H1 (cell line): ENCODE results near the gene GPR176. TPM values are rescaled to one million over a fixed set of nuclear protein-coding genes. Genes with fewer than 3 reads are reported as not detected.

Experiments used
- CTCF ChIA-PET: fragments of 300-600 bp; sonication (Branson Sonifier 250); formaldehyde crosslinking; loops from one replicate; lab custom pipeline; 2021; ENCODE audit not compliant: partially characterized antibody; lab: Charles Lee
- POLR2A ChIA-PET: fragments of 300-600 bp; sonication (Branson Sonifier 250); formaldehyde crosslinking; loops from one replicate; lab custom pipeline; 2021; ENCODE audit warnings: inconsistent platforms; ENCODE audit not compliant: partially characterized antibody; lab: Charles Lee
- DNase-seq, 2 experiments: peaks; one replicate each; pipeline versions ENCODE4 v3.0.0 to v3.0.0-alpha.2; 2010 to 2022; ENCODE audit warnings: low spot score in 2 of 2, low read depth in 1 of 2, mixed read lengths in 1 of 2
- FAIRE-seq: peaks from 2 replicates; lab custom pipeline; 2011; peaks lifted over from hg19 to GRCh38; lab: Jason Lieb, UNC
- H2AFZ ChIP-seq: 2 replicates; pipeline ENCODE4 v1.8.1; 2012; ENCODE audit warnings: low read length, inconsistent platforms
- H2AK5ac ChIP-seq: 2 replicates; pipeline ENCODE4 v1.6.1; 2013; ENCODE audit warnings: low read depth, low read length
- H2BK120ac ChIP-seq: replicated peaks from 2 replicates; pipeline ENCODE3; 2013; ENCODE audit warnings: low read depth, low read length, inconsistent platforms
- H2BK12ac ChIP-seq: 2 replicates; pipeline ENCODE4 v1.6.1; 2013; ENCODE audit warnings: low read depth, low read length
- H2BK15ac ChIP-seq: 2 replicates; pipeline ENCODE4 v1.6.1; 2013; ENCODE audit warnings: low read length
- H2BK20ac ChIP-seq: 2 replicates; pipeline ENCODE4 v1.6.1; 2013; ENCODE audit warnings: low read length
- H2BK5ac ChIP-seq: 2 replicates; pipeline ENCODE4 v1.6.1; 2013; ENCODE audit warnings: low read depth, low read length
- H3K14ac ChIP-seq: 2 replicates; pipeline ENCODE4 v1.6.1; 2013; ENCODE audit warnings: inconsistent platforms; ENCODE audit not compliant: insufficient read length
- H3K18ac ChIP-seq: 2 replicates; pipeline ENCODE4 v1.6.1; 2013; ENCODE audit warnings: low read length; ENCODE audit errors: extremely low read depth
- H3K23ac ChIP-seq: 2 replicates; pipeline ENCODE4 v1.6.1; 2013; ENCODE audit warnings: inconsistent platforms; ENCODE audit not compliant: insufficient read length
- H3K23me2 ChIP-seq: 2 replicates; pipeline ENCODE4 v1.6.1; 2013; ENCODE audit warnings: low read depth, low read length
- H3K27ac ChIP-seq: 2 replicates; pipeline ENCODE4 v1.6.1; 2011; ENCODE audit warnings: low read depth, low read length, inconsistent platforms
- H3K27me3 ChIP-seq, 4 experiments: replicated peaks in 1 of 4; 1 replicate in 1 of 4; 2 replicates in 3 of 4; pipeline versions ENCODE4 v1.6.1 to v1.8.1; 2011 to 2013; ENCODE audit warnings: low read length in 3 of 4, mild to moderate bottlenecking in 3 of 4, inconsistent platforms in 2 of 4, mixed read lengths in 2 of 4, moderate library complexity in 1 of 4; ENCODE audit not compliant: control insufficient read depth in 3 of 4, insufficient read depth in 3 of 4; ENCODE audit errors: extremely low read depth in 1 of 4
- H3K36me3 ChIP-seq, 4 experiments: 2 replicates each; pipeline versions ENCODE4 v1.6.1 to v1.8.1; 2011 to 2013; ENCODE audit warnings: mild to moderate bottlenecking in 4 of 4, low read length in 3 of 4, moderate library complexity in 2 of 4, control low read depth in 1 of 4, inconsistent platforms in 1 of 4; ENCODE audit not compliant: insufficient read depth in 4 of 4, control insufficient read depth in 2 of 4
- H3K4ac ChIP-seq: replicated peaks from 2 replicates; pipeline ENCODE3; 2013; ENCODE audit warnings: low read length, low read depth, mixed read lengths, inconsistent platforms; ENCODE audit not compliant: insufficient read length
- H3K4me1 ChIP-seq, 4 experiments: replicated peaks in 1 of 4; 1 replicate in 1 of 4; 2 replicates in 3 of 4; pipeline versions ENCODE4 v1.6.1 to v1.8.1; 2011 to 2013; ENCODE audit warnings: low read length in 3 of 4, inconsistent platforms in 2 of 4, mixed read lengths in 1 of 4; ENCODE audit not compliant: insufficient read depth in 4 of 4, control insufficient read depth in 3 of 4
- H3K4me2 ChIP-seq, 2 experiments: 2 replicates each; pipeline versions ENCODE4 v1.6.1 to v1.8.1; 2011 to 2013; ENCODE audit warnings: low read depth in 2 of 2, low read length in 2 of 2, control low read depth in 1 of 2, inconsistent platforms in 1 of 2, mild to moderate bottlenecking in 1 of 2; ENCODE audit not compliant: insufficient read depth in 1 of 2
- H3K4me3 ChIP-seq, 4 experiments: fragments of 200-600, 300-600 bp in 1 of 4; sonication (generic), shearing (Covaris generic), sonication (Bioruptor Twin) in 1 of 4; 2 replicates each; pipeline versions ENCODE4 v1.5.1 to v1.8.1; 2011 to 2016; ENCODE audit warnings: low read length in 4 of 4, low read depth in 3 of 4, control low read depth in 2 of 4, inconsistent platforms in 2 of 4, mild to moderate bottlenecking in 2 of 4, mixed read lengths in 1 of 4, moderate library complexity in 1 of 4; ENCODE audit not compliant: insufficient read depth in 2 of 4; ENCODE audit errors: extremely low read depth in 1 of 4
- H3K56ac ChIP-seq: replicated peaks from 2 replicates; pipeline ENCODE3; 2013; ENCODE audit warnings: low read depth, mild to moderate bottlenecking, mixed read lengths, low read length, inconsistent platforms; ENCODE audit not compliant: insufficient read length
- H3K79me1 ChIP-seq: 2 replicates; pipeline ENCODE4 v1.6.1; 2013; ENCODE audit warnings: low read depth, low read length, control low read depth
- H3K79me2 ChIP-seq, 2 experiments: 2 replicates each; pipeline versions ENCODE4 v1.6.1 to v1.8.1; 2012 to 2013; ENCODE audit warnings: low read length in 2 of 2, mild to moderate bottlenecking in 2 of 2, inconsistent platforms in 1 of 2; ENCODE audit not compliant: insufficient read depth in 2 of 2, control insufficient read depth in 1 of 2
- H3K9ac ChIP-seq, 4 experiments: replicated peaks in 1 of 4; 1 replicate in 1 of 4; 2 replicates in 3 of 4; pipeline versions ENCODE4 v1.6.1 to v1.8.1; 2011 to 2013; ENCODE audit warnings: low read depth in 3 of 4, low read length in 3 of 4, control low read depth in 2 of 4, mild to moderate bottlenecking in 2 of 4, moderate library complexity in 2 of 4, inconsistent platforms in 1 of 4; ENCODE audit errors: extremely low read depth in 1 of 4
- H3K9me3 ChIP-seq, 2 experiments: 2 replicates each; pipeline versions ENCODE4 v1.6.1 to v1.8.1; 2012 to 2013; ENCODE audit warnings: mild to moderate bottlenecking in 2 of 2, moderate library complexity in 2 of 2, control low read depth in 1 of 2, inconsistent platforms in 1 of 2, low read depth in 1 of 2, low read length in 1 of 2, mixed read lengths in 1 of 2; ENCODE audit not compliant: insufficient read depth in 2 of 2
- H4K20me1 ChIP-seq, 2 experiments: replicated peaks in 1 of 2; 2 replicates each; pipeline versions ENCODE3 to v1.8.1; 2011 to 2013; ENCODE audit warnings: inconsistent platforms in 2 of 2, low read length in 2 of 2, mild to moderate bottlenecking in 1 of 2; ENCODE audit not compliant: insufficient read depth in 2 of 2, control insufficient read depth in 1 of 2
- H4K5ac ChIP-seq: 2 replicates; pipeline ENCODE4 v1.6.1; 2013; ENCODE audit warnings: low read length, low read depth, mixed read lengths, inconsistent platforms; ENCODE audit not compliant: insufficient read length
- H4K8ac ChIP-seq: 2 replicates; pipeline ENCODE4 v1.8.0; 2013; ENCODE audit warnings: mild to moderate bottlenecking, moderate library complexity, low read length, inconsistent platforms; ENCODE audit not compliant: insufficient read depth; ENCODE audit errors: extremely low read depth
- H4K91ac ChIP-seq: replicated peaks from 2 replicates; pipeline ENCODE3; 2013; ENCODE audit warnings: low read length, mixed read lengths, inconsistent platforms; ENCODE audit not compliant: insufficient read length
- CBX5 ChIP-seq: fragments of 300-800, 300-1000 bp; sonication (generic); IDR thresholded peaks from 2 replicates; pipeline ENCODE4 v1.7.1; 2016; ENCODE audit warnings: antibody characterized with exemption, low read length, low read depth
- EGR1 ChIP-seq: IDR thresholded peaks from 2 replicates; pipeline ENCODE4 v1.6.1; 2011; ENCODE audit warnings: low read depth, low read length, borderline replicate concordance
- POLR2A ChIP-seq, 2 experiments: IDR thresholded peaks; 1 replicate in 1 of 2; 2 replicates in 1 of 2; pipeline ENCODE4 v1.6.1; 2011; ENCODE audit warnings: low read depth in 2 of 2, low read length in 2 of 2, mild to moderate bottlenecking in 2 of 2; ENCODE audit errors: control extremely low read depth in 1 of 2
- WGBS, 2 experiments: shearing (Covaris generic) in 1 of 2; methylation state at CpG; one replicate each; pipeline versions ENCODE4 v1.1.6 to v1.1.7; 2013 to 2015; ENCODE audit warnings: low lambda C conversion rate in 2 of 2, mixed read lengths in 2 of 2, inconsistent platforms in 1 of 2, low coverage in 1 of 2, missing lambda C conversion rate in 1 of 2; ENCODE audit not compliant: insufficient replicate concordance in 2 of 2, insufficient coverage in 1 of 2, insufficient read length in 1 of 2; ENCODE audit errors: extremely low coverage in 1 of 2, missing lambda C conversion rate in 1 of 2; 5-methylcytosine and 5-hydroxymethylcytosine counted together
- polyA plus RNA-seq, 7 experiments: library from polyadenylated mRNA; depleted of rRNA in 3 of 7; stranded (reverse) in 5 of 7; unstranded in 2 of 7; fragments of >200 nt in 5 of 7; fragments of 200-250 nt in 2 of 7; gene quantifications; 1 replicate in 5 of 7; 2 replicates in 1 of 7; 4 replicates in 1 of 7; pipeline versions ENCODE4 v1.2.1 to v1.2.3, GENCODE V29; 2011 to 2013; ENCODE audit warnings: missing spikeins in 2 of 7, mixed read lengths in 2 of 7
- total RNA-seq: library from RNA; stranded (reverse); fragmentation: NEBNext Ultra II Directional; extraction: Animal tissue kit (Norgen Biotek cat#: 25700); gene quantifications from 2 replicates; pipeline ENCODE4 v1.2.1, GENCODE V29; 2021

The GPR176 gene
- total and polyA plus RNA-seq, 2 of the 8 experiments (the other 6 are each of a cell fraction or from before 2014, with no cell fraction given), result 190 to 281 TPM

GRCh38 chr15:39934397-39935071 lies 14.5 kb upstream of the GPR176 start:
- no peak overlapping the region for H2BK15ac ChIP-seq
- H3K4me3 ChIP-seq, result peak overlapping the region; percentile 62 to 91 (median 76)
- H2AFZ ChIP-seq, result no peak overlapping the region; the same call in 1 of the 2 replicates
- H2BK20ac ChIP-seq, result no peak overlapping the region; the same call in 1 of the 2 replicates
- no peak overlapping the region for H2BK12ac ChIP-seq
- H4K5ac ChIP-seq, result peak overlapping the region; percentile 46
- H3K4me2 ChIP-seq, result peak overlapping the region; percentile 78 to 99
- peaks cover 0 to 12% (median 3%) of the 10 kb centered on the region in 4 experiments; a peak in 3 of 8 replicates for H3K36me3 ChIP-seq
- H3K27ac ChIP-seq, result peak overlapping the region; percentile 70; the same call in 1 of the 2 replicates
- H3K79me2 ChIP-seq, result peaks cover 8 to 51% of the 10 kb centered on the region in 2 experiments; a peak in 3 of 4 replicates
- H3K14ac ChIP-seq, result no peak overlapping the region
- DNase-seq, result no peak
- peak; percentile 45 for FAIRE-seq
- ChIA-PET CTCF (interaction anchor here (0.6 to 4.2 kb wide), 15 partner anchors 10 to 248 kb away, joined by 3 to 23 read pairs (median 4); partner anchors contain the start of gene FSIP1), POLR2A (interaction anchor here (0.5 to 3.2 kb wide), 20 partner anchors 10 to 335 kb away, joined by 3 to 25 read pairs (median 4); partner anchors contain the start of genes FSIP1 and GPR176)
- 18% methylated on average over 13 of the region's 13 CpGs; no CpG with 5 or more reads in 1 of the 2 experiments for WGBS, 2 experiments
- no peak overlapping the region for H3K56ac ChIP-seq
- peaks cover 0 to 2% of the 10 kb centered on the region in 2 experiments for H4K20me1 ChIP-seq
- peaks cover 6% of the 10 kb centered on the region for H3K23me2 ChIP-seq
- H3K79me1 ChIP-seq, result peaks cover 2% of the 10 kb centered on the region
- H3K4me1 ChIP-seq, result peaks cover 0 to 8% (median 2%) of the 10 kb centered on the region in 4 experiments; a peak in 4 of 7 replicates
- H4K8ac ChIP-seq, result no peak overlapping the region
- no peaks in the 10 kb centered on the region for H3K27me3 ChIP-seq
- H3K9ac ChIP-seq, result peak overlapping the region; percentile 64 to 85 (median 72)
- H4K91ac ChIP-seq, result no peak overlapping the region
- peak overlapping the region; percentile 0; the same call in 1 of the 2 replicates for H2BK5ac ChIP-seq
- H2BK120ac ChIP-seq, result no peak overlapping the region
- no peak overlapping the region for H3K4ac ChIP-seq
- no peak overlapping the region for H2AK5ac ChIP-seq
- no peak overlapping the region for H3K23ac ChIP-seq
- TF ChIP-seq EGR1 (no peak), CBX5 (no peak), POLR2A (IDR thresholded peaks at IDR 0.05; ENCODE audit: control extremely low read depth in 1 of 2, low read depth in 2 of 2, low read length in 2 of 2) (peak in 1 of 2 experiments; percentile 59; a peak in 2 of 3 replicates)
- H3K9me3 ChIP-seq, result no peaks in the 10 kb centered on the region
- 0 out of 2 replicates have a peak overlapping the region, but pooled peaks have one; percentile 53 for H3K18ac ChIP-seq
